AG04449 (cell line): ENCODE data around the gene FAM120AOS.

Experiments used
- CTCF ChIA-PET: fragments of 350-600 bp; formaldehyde crosslinking; extraction: SDS; loops from one replicate; lab custom pipeline; 2021; ENCODE audit warnings: antibody characterized with exemption; lab: Yijun Ruan, JAX
- POLR2A ChIA-PET: fragments of 400-600, 350-600 bp; formaldehyde crosslinking; extraction: SDS; loops from one replicate; lab custom pipeline; 2020; ENCODE audit warnings: antibody characterized with exemption, inconsistent platforms; lab: Yijun Ruan, JAX
- DNase-seq: peaks from one replicate; pipeline ENCODE4 v3.0.0-alpha.2; 2010; ENCODE audit warnings: low read depth, low spot score
- H3K4me3 ChIP-seq: 2 replicates; pipeline ENCODE4 v1.5.1; 2011; ENCODE audit warnings: low read depth, mild to moderate bottlenecking, control low read depth, low read length
- CTCF ChIP-seq: IDR thresholded peaks from one replicate; pipeline ENCODE4 v1.5.1; 2011; ENCODE audit warnings: mild to moderate bottlenecking, moderate library complexity, low read length, control low read depth, inconsistent platforms; ENCODE audit not compliant: insufficient read depth; ENCODE audit errors: missing control alignments

FAM120AOS gene

GRCh38 chr9:93456022-93456421, 2.6 kb upstream of the FAM120AOS start:
- no peak for DNase-seq
- POLR2A ChIA-PET: interaction anchor here (0.6 to 0.7 kb wide), 2 partner anchors 81 to 114 kb away, joined by 3 read pairs; no protein-coding TSS in a partner anchor
- no peak for TF ChIP-seq CTCF
- H3K4me3 ChIP-seq: no peak overlapping the region
- CTCF ChIA-PET: interaction anchor here (0.7 to 1.8 kb wide), 2 partner anchors 9 to 110 kb away, joined by 3 to 9 read pairs; no protein-coding TSS in a partner anchor

- TF ChIP-seq CTCF: no peak
- ChIA-PET CTCF (interaction anchor here (2.3 to 4.2 kb wide), 3 partner anchors 12 to 343 kb away, joined by 6 to 24 read pairs (median 21); no protein-coding TSS in a partner anchor), POLR2A (no interaction called here)
- DNase-seq: no peak
- peak overlapping the region; percentile 84 for H3K4me3 ChIP-seq
Measured at GRCh38 chr9:93452710-93453046, 703 bp downstream of the FAM120AOS start.

- no peak for DNase-seq
- POLR2A ChIA-PET: no interaction called here
- CTCF ChIA-PET: interaction anchor here (2.8 to 4.2 kb wide), 2 partner anchors 13 to 114 kb away, joined by 16 to 24 read pairs; no protein-coding TSS in a partner anchor
- no peak for TF ChIP-seq CTCF
- peak overlapping the region; percentile 84 for H3K4me3 ChIP-seq
Measured at GRCh38 chr9:93451849-93452709, 1.3 kb downstream of the FAM120AOS start.

GRCh38 chr9:93450945-93451815, 2.2 kb downstream of the FAM120AOS start, which contains the start of gene FAM120A:
Gene FAM120A (plus strand): TSS chr9:93451685. CDS start chr9:93451916, 231 bp downstream.
- ChIA-PET POLR2A (no interaction called here), CTCF (interaction anchor here (1.0 to 4.2 kb wide), 3 partner anchors 14 to 139 kb away, joined by 3 to 24 read pairs (median 16); no protein-coding TSS in a partner anchor)
- no peak for DNase-seq
- no peak for TF ChIP-seq CTCF
- H3K4me3 ChIP-seq: peak within 1 kb of the TSS; percentile 84

GRCh38 chr9:93447655-93448054, 5.7 kb downstream of the FAM120AOS start:
- H3K4me3 ChIP-seq: no peak overlapping the region
- no peak for TF ChIP-seq CTCF
- CTCF ChIA-PET: interaction anchor here (1.1 kb wide), 1 partner anchor 119 kb away, joined by 3 read pairs; no protein-coding TSS in a partner anchor
- POLR2A ChIA-PET: no interaction called here
- no peak for DNase-seq
